MM.1S (cell line): Measurements from ENCODE around the gene SAE1.
A peak's percentile ranks its signal among the peaks of the same experiment; 100 is the strongest.

Source experiments
- DNase-seq: peaks from one replicate; pipeline ENCODE4 v3.0.0-alpha.2; 2015
- H2AFZ ChIP-seq: fragments of 300-600 bp; sonication (generic); 2 replicates; pipeline ENCODE4 v1.6.0; 2016; ENCODE audit warnings: antibody characterized with exemption, low read length
- H3F3A ChIP-seq: fragments of 300-600 bp; sonication (generic); 2 replicates; pipeline ENCODE4 v1.6.1; 2016; ENCODE audit warnings: mild to moderate bottlenecking, antibody characterized with exemption, low read length, moderate library complexity, mixed read lengths; ENCODE audit not compliant: insufficient read depth
- H3K27ac ChIP-seq: fragments of 300-600 bp; sonication (generic); 2 replicates; pipeline ENCODE4 v1.5.1; 2016; ENCODE audit warnings: mild to moderate bottlenecking, low read length
- H3K27me3 ChIP-seq: fragments of 300-600 bp; sonication (generic); replicated peaks from 2 replicates; pipeline ENCODE4 v1.6.0; 2016; ENCODE audit warnings: low read length; ENCODE audit not compliant: insufficient read depth
- H3K36me3 ChIP-seq: fragments of 300-600 bp; sonication (generic); replicated peaks from 2 replicates; pipeline ENCODE4 v1.6.1; 2016; ENCODE audit warnings: mild to moderate bottlenecking, low read length, mixed read lengths; ENCODE audit not compliant: insufficient read depth
- H3K4me1 ChIP-seq: fragments of 300-600 bp; sonication (generic); 2 replicates; pipeline ENCODE4 v1.6.1; 2016; ENCODE audit warnings: low read length, mixed read lengths
- H3K4me2 ChIP-seq: fragments of 300-600 bp; sonication (generic); 2 replicates; pipeline ENCODE4 v1.6.0; 2016; ENCODE audit warnings: low read depth, low read length
- H3K4me3 ChIP-seq: fragments of 300-600 bp; sonication (generic); 2 replicates; pipeline ENCODE4 v1.5.1; 2016; ENCODE audit warnings: low read length, mixed read lengths
- H3K79me2 ChIP-seq: fragments of 300-600 bp; sonication (generic); 2 replicates; pipeline ENCODE4 v1.6.1; 2016; ENCODE audit warnings: mixed run types, low read length, mixed read lengths
- H3K9ac ChIP-seq: fragments of 300-600 bp; sonication (generic); 2 replicates; pipeline ENCODE4 v1.6.1; 2016; ENCODE audit warnings: low read length, mixed read lengths
- H3K9me2 ChIP-seq: fragments of 300-600 bp; sonication (generic); replicated peaks from 2 replicates; pipeline ENCODE4 v1.6.1; 2016; ENCODE audit warnings: mild to moderate bottlenecking, low read length, mixed read lengths; ENCODE audit not compliant: insufficient read depth
- H3K9me3 ChIP-seq: fragments of 300-600 bp; sonication (generic); replicated peaks from 2 replicates; pipeline ENCODE4 v1.6.1; 2016; ENCODE audit warnings: mild to moderate bottlenecking, low read length, mixed read lengths; ENCODE audit not compliant: insufficient read depth
- H4K20me1 ChIP-seq: fragments of 300-600 bp; sonication (generic); 2 replicates; pipeline ENCODE4 v1.6.1; 2016; ENCODE audit warnings: mild to moderate bottlenecking, low read length, moderate library complexity, mixed read lengths; ENCODE audit not compliant: insufficient read depth
- CTCF ChIP-seq: fragments of 300-600 bp; sonication (generic); IDR thresholded peaks from 2 replicates; pipeline ENCODE4 v1.5.1; 2016; ENCODE audit warnings: antibody characterized with exemption, low read length, mixed read lengths
- EZH2 ChIP-seq: fragments of 300-600 bp; sonication (generic); optimal IDR thresholded peaks from 2 replicates; pipeline ENCODE3; 2017; ENCODE audit warnings: low read depth, mild to moderate bottlenecking, antibody characterized with exemption, low read length, mixed read lengths
- EZH2phosphoT487 ChIP-seq: fragments of 300-600 bp; sonication (generic); IDR thresholded peaks from 2 replicates; pipeline ENCODE4 v1.6.1; 2018; ENCODE audit warnings: antibody characterized with exemption, low read length

Gene SAE1

DNA sequence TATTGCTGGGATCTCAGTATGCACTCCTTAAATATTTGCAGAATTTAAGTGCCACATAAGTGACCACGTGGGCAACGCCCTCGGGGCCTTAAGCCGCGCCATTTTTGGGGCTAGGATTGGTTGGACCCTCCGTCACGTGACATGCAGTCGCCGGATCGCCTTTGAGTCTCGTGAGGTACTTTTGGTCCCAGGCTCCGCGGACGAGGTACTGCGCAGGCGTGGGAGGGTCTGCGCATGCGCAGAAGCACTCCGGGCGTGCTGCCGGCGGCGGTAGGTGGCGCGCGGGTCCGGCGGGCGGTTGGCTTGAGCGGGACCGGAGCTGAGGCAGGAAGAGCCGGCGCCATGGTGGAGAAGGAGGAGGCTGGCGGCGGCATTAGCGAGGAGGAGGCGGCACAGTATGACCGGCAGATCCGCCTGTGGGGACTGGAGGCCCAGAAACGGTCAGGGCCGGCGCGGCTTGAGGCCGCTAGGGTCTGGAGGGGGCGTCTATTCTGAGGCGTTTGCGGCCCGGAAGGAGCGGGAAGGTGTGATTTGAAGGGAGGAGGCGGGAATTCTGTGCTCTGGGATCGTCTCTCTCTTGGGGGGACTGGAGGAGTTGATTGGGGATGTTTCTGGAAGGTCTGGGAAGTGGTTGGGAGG, at the start of gene SAE1:
Gene SAE1 (plus strand): TSS at position 247 of the 639 bp plus-strand sequence. CDS start 96 bp downstream, at position 343.
- Histone ChIP-seq H3K27ac (peak within 1 kb of the TSS; percentile 67; the same call in 1 of the 2 replicates), H3K27me3 (no peaks in the 10 kb centered on the region), H3K36me3 (no peaks in the 10 kb centered on the region), H3K4me2 (peak within 1 kb of the TSS; percentile 62), H3K9me3 (no peaks in the 10 kb centered on the region), H3K9ac (peak within 1 kb of the TSS; percentile 96), H3K9me2 (no peaks in the 10 kb centered on the region), H3K4me3 (peak within 1 kb of the TSS; percentile 95), H2AFZ (peak within 1 kb of the TSS; percentile 77), H4K20me1 (peaks cover 15% of the 10 kb centered on the region), H3K79me2 (peaks cover 51% of the 10 kb centered on the region), H3K4me1 (peaks cover 10% of the 10 kb centered on the region; the same call in 1 of the 2 replicates), H3F3A (no peaks in the 10 kb centered on the region)
- TF ChIP-seq EZH2phosphoT487 (no peak), CTCF (peak; percentile 58)
- peak; percentile 99 for DNase-seq

DNA sequence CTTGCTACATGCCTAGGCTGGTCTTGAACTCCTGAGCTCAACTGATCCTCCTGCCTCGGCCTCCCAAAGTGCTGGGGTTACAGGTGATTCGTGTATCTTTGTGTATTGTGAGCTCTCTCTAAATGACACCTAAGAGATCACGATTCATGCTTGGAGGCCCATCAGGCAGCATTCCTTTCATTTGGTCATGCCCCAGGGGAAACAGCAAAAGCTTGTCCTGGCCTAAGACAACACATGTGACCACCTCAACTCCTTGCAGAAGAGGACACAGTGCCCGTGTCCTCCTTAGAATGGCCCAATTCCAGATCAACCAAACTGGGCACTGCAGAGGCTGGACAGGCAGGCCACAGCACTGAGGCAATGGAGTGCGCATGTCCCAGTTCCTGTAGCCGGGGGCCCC, 49.5 kb upstream of the SAE1 start:
- H3K4me2 ChIP-seq: no peak overlapping the region
- no peaks in the 10 kb centered on the region; the same call in 1 of the 2 replicates for H4K20me1 ChIP-seq
- DNase-seq: no peak
- no peaks in the 10 kb centered on the region for H3F3A ChIP-seq
- H3K9ac ChIP-seq: no peak overlapping the region
- no peak overlapping the region for H3K27ac ChIP-seq
- no peaks in the 10 kb centered on the region for H3K27me3 ChIP-seq
- no peak overlapping the region for H3K4me3 ChIP-seq
- TF ChIP-seq EZH2: no peak
- TF ChIP-seq EZH2phosphoT487: no peak
- TF ChIP-seq CTCF: no peak
- H3K79me2 ChIP-seq: peaks cover 4% of the 10 kb centered on the region; the same call in 1 of the 2 replicates
- peaks cover 5% of the 10 kb centered on the region; the same call in 1 of the 2 replicates for H3K36me3 ChIP-seq
- no peaks in the 10 kb centered on the region for H3K9me3 ChIP-seq
- H2AFZ ChIP-seq: no peak overlapping the region
- H3K4me1 ChIP-seq: no peaks in the 10 kb centered on the region
- no peaks in the 10 kb centered on the region for H3K9me2 ChIP-seq

DNA sequence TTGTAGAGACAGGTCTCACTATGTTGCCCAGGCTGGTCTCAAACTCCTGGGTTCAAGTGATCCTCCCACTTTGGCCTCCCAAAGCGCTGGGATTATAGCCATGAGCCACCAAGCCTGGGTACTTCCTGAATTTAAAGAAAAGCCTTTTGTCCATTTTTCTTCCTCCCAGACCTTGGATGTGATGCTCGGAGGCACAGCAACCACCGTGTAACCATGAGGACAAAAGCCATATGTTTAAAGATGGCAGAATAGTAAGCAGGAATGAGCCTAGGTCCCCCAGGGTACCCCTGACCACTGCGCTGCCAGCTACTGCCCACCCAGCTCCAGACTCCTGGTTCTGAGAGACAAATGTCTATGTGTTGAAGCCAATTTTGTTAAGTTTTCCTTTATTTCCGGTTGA, 48.1 kb upstream of the SAE1 start:
- peaks cover 5% of the 10 kb centered on the region; the same call in 1 of the 2 replicates for H3K36me3 ChIP-seq
- no peaks in the 10 kb centered on the region for H3K27me3 ChIP-seq
- H3K4me1 ChIP-seq: no peaks in the 10 kb centered on the region
- H3K9me3 ChIP-seq: no peaks in the 10 kb centered on the region
- no peaks in the 10 kb centered on the region for H3K9me2 ChIP-seq
- H2AFZ ChIP-seq: no peak overlapping the region
- DNase-seq: no peak
- H3K9ac ChIP-seq: no peak overlapping the region
- H3F3A ChIP-seq: no peaks in the 10 kb centered on the region
- no peak overlapping the region for H3K4me3 ChIP-seq
- TF ChIP-seq EZH2phosphoT487 (no peak), CTCF (no peak), EZH2 (no peak)
- no peaks in the 10 kb centered on the region; the same call in 1 of the 2 replicates for H4K20me1 ChIP-seq
- H3K4me2 ChIP-seq: no peak overlapping the region
- no peak overlapping the region for H3K27ac ChIP-seq
- H3K79me2 ChIP-seq: no peaks in the 10 kb centered on the region
